ENCODE measurements around the gene SYT15B.
A peak's percentile ranks its signal among the peaks of the same experiment; 100 is the strongest.
"Not testable (repeated sequence)": the region's sequence is repeated elsewhere in the genome, so short reads cannot be mapped to it uniquely, and the experiment has no call there.

Gene SYT15B

GRCh38 chr10:47725047-47725446, 38.3 kb downstream of the SYT15B start:
- not testable (repeated sequence) for DNase-seq

GRCh38 chr10:47724119-47724518, 39.3 kb downstream of the SYT15B start:
- DNase-seq, result peak; percentile 19 to 23

GRCh38 chr10:47723362-47723761, 40.0 kb downstream of the SYT15B start:
- DNase-seq, result not testable (repeated sequence)

- not testable (repeated sequence) for DNase-seq
Observed at GRCh38 chr10:47717011-47717769, 46.2 kb downstream of the SYT15B start.
